HEK293 (cell line): ENCODE results near the gene XYLT2.

Source experiments
- CTCF ChIA-PET: fragments of 350-600 bp; formaldehyde crosslinking; extraction: SDS; loops from one replicate; lab custom pipeline; 2021; ENCODE audit warnings: antibody characterized with exemption; lab: Yijun Ruan, JAX
- POLR2A ChIA-PET: fragments of 300-600 bp; formaldehyde crosslinking; extraction: SDS; loops from one replicate; lab custom pipeline; 2020; ENCODE audit warnings: antibody characterized with exemption, inconsistent platforms; lab: Yijun Ruan, JAX
- H3K27ac ChIP-seq: fragments of 200-500 bp; sonication (Bioruptor generic); 2 replicates; pipeline ENCODE4 v1.5.1; 2014; ENCODE audit warnings: low read depth, low read length, control low read depth, inconsistent platforms; ENCODE audit errors: extremely low read depth
- H3K36me3 ChIP-seq, 2 experiments: fragments of 200-500 bp in 1 of 2; sonication (Bioruptor generic) in 1 of 2; 1 replicate in 1 of 2; 2 replicates in 1 of 2; pipeline ENCODE4 v1.5.1; 2014 to 2017; ENCODE audit warnings: inconsistent platforms in 2 of 2, low read length in 2 of 2; ENCODE audit not compliant: control insufficient read depth in 2 of 2, insufficient read depth in 1 of 2
- H3K4me1 ChIP-seq: fragments of 200-500 bp; sonication (Bioruptor generic); 2 replicates; pipeline ENCODE4 v1.5.1; 2014; ENCODE audit warnings: mild to moderate bottlenecking, low read length, inconsistent platforms; ENCODE audit not compliant: control insufficient read depth, insufficient read depth
- H3K4me3 ChIP-seq: 2 replicates; pipeline ENCODE4 v1.5.1; 2011; ENCODE audit warnings: low read depth, mild to moderate bottlenecking, control low read depth, low read length, moderate library complexity
- H3K9me3 ChIP-seq: fragments of 200-500 bp; sonication (Bioruptor generic); 2 replicates; pipeline ENCODE4 v1.5.1; 2014; ENCODE audit warnings: low read depth, low read length, inconsistent platforms; ENCODE audit not compliant: control insufficient read depth, insufficient read depth
- AEBP2 ChIP-seq: fragments of 450-650 bp; formaldehyde crosslinking; IDR thresholded peaks from 2 replicates; pipeline ENCODE4 v1.5.1; 2016; ENCODE audit warnings: missing biosample characterization, missing genetic modification characterization, borderline replicate concordance
- GLI4 ChIP-seq: fragments of 450-650 bp; formaldehyde crosslinking; IDR thresholded peaks from 2 replicates; pipeline ENCODE4 v1.5.1; 2016; ENCODE audit warnings: missing biosample characterization, missing genetic modification characterization
- GLIS1 ChIP-seq: fragments of 450-650 bp; formaldehyde crosslinking; IDR thresholded peaks from 2 replicates; pipeline ENCODE4 v1.5.1; 2016; ENCODE audit warnings: missing biosample characterization, missing genetic modification characterization
- RBAK ChIP-seq: fragments of 450-650 bp; formaldehyde crosslinking; IDR thresholded peaks from 2 replicates; pipeline ENCODE4 v1.5.1; 2016; ENCODE audit warnings: missing biosample characterization, missing genetic modification characterization
- ZFP37 ChIP-seq: fragments of 450-650 bp; formaldehyde crosslinking; IDR thresholded peaks from 2 replicates; pipeline ENCODE4 v1.5.1; 2016; ENCODE audit warnings: missing biosample characterization, missing genetic modification characterization
- ZFP41 ChIP-seq: fragments of 450-650 bp; formaldehyde crosslinking; IDR thresholded peaks from 2 replicates; pipeline ENCODE4 v1.5.1; 2016; ENCODE audit warnings: missing biosample characterization, missing genetic modification characterization, borderline replicate concordance
- ZFP69B ChIP-seq: fragments of 450-650 bp; formaldehyde crosslinking; IDR thresholded peaks from 2 replicates; pipeline ENCODE4 v1.5.1; 2016; ENCODE audit warnings: missing biosample characterization, missing genetic modification characterization
- ZNF133 ChIP-seq: fragments of 450-650 bp; formaldehyde crosslinking; IDR thresholded peaks from 2 replicates; pipeline ENCODE4 v1.5.1; 2016; ENCODE audit warnings: missing biosample characterization, missing genetic modification characterization
- ZNF175 ChIP-seq: fragments of 450-650 bp; formaldehyde crosslinking; IDR thresholded peaks from 2 replicates; pipeline ENCODE4 v1.5.1; 2016; ENCODE audit warnings: missing biosample characterization, missing genetic modification characterization
- ZNF18 ChIP-seq: fragments of 450-650 bp; formaldehyde crosslinking; IDR thresholded peaks from 2 replicates; pipeline ENCODE4 v1.5.1; 2016; ENCODE audit warnings: missing biosample characterization, missing genetic modification characterization
- ZNF280C ChIP-seq: fragments of 450-650 bp; formaldehyde crosslinking; IDR thresholded peaks from 2 replicates; pipeline ENCODE4 v1.5.1; 2016; ENCODE audit warnings: missing biosample characterization, missing genetic modification characterization
- ZNF350 ChIP-seq: fragments of 450-650 bp; formaldehyde crosslinking; IDR thresholded peaks from 2 replicates; pipeline ENCODE4 v1.5.0; 2017; ENCODE audit warnings: missing biosample characterization, mild to moderate bottlenecking, missing genetic modification characterization
- ZNF398 ChIP-seq: fragments of 450-650 bp; formaldehyde crosslinking; IDR thresholded peaks from 2 replicates; pipeline ENCODE4 v1.5.1; 2017; ENCODE audit warnings: missing biosample characterization, missing genetic modification characterization
- ZNF510 ChIP-seq: fragments of 450-650 bp; formaldehyde crosslinking; IDR thresholded peaks from 2 replicates; pipeline ENCODE4 v1.5.1; 2018; ENCODE audit warnings: mild to moderate bottlenecking, missing genetic modification characterization, missing biosample characterization; ENCODE audit not compliant: insufficient replicate concordance
- ZNF513 ChIP-seq: fragments of 450-650 bp; IDR thresholded peaks from 2 replicates; pipeline ENCODE4 v1.5.1; 2018; ENCODE audit warnings: missing biosample characterization, missing genetic modification characterization
- ZNF561 ChIP-seq: fragments of 450-650 bp; IDR thresholded peaks from 2 replicates; pipeline ENCODE4 v1.5.1; 2018; ENCODE audit warnings: missing biosample characterization, missing genetic modification characterization, borderline replicate concordance
- ZSCAN18 ChIP-seq: fragments of 450-650 bp; formaldehyde crosslinking; IDR thresholded peaks from 2 replicates; pipeline ENCODE4 v1.5.1; 2016; ENCODE audit warnings: missing biosample characterization, missing genetic modification characterization

The XYLT2 gene

GRCh38 chr17:50297407-50297865, 48.5 kb upstream of the XYLT2 start (continued):
- TF ChIP-seq AEBP2 (tag by site-specific recombination) (no peak), ZNF18 (tag by site-specific recombination) (no peak)
- TF ChIP-seq, all 188 proteins: peak for 15

GRCh38 chr17:50298018-50298417, 47.9 kb upstream of the XYLT2 start:
- Histone ChIP-seq H3K27ac (no peak overlapping the region), H3K4me1 (no peaks in the 10 kb centered on the region), H3K4me3 (no peak overlapping the region), H3K36me3 (no peaks in the 10 kb centered on the region), H3K9me3 (no peaks in the 10 kb centered on the region)
- ChIA-PET POLR2A (interaction anchor here (0.9 kb wide), 1 partner anchor 204 kb away, joined by 3 read pairs; no protein-coding TSS in a partner anchor), CTCF (interaction anchor here (0.6 to 14.8 kb wide), 35 partner anchors 8 to 236 kb away, joined by 3 to 308 read pairs (median 6); partner anchors contain the start of genes COL1A1, PDK2, SGCA and TMEM92)
- no peak for TF ChIP-seq ZSCAN18 (tag by site-specific recombination)
- no peak for TF ChIP-seq ZNF18 (tag by site-specific recombination)
- no peak for TF ChIP-seq ZNF350 (tag by site-specific recombination)
- TF ChIP-seq ZNF561 (tag by site-specific recombination), result no peak
- no peak for TF ChIP-seq ZNF510
- no peak for TF ChIP-seq ZNF513 (tag by site-specific recombination)
- TF ChIP-seq ZFP37 (tag by site-specific recombination), result no peak
- no peak for TF ChIP-seq ZNF280C (tag by site-specific recombination)
- no peak for TF ChIP-seq ZNF133 (tag by site-specific recombination)
- no peak for TF ChIP-seq ZFP41
- no peak for TF ChIP-seq GLI4 (tag by site-specific recombination)
- TF ChIP-seq RBAK (tag by site-specific recombination), result no peak
- no peak for TF ChIP-seq GLIS1 (tag by site-specific recombination)
- TF ChIP-seq ZFP69B, result no peak
- no peak for TF ChIP-seq ZNF175 (tag by site-specific recombination)
- no peak for TF ChIP-seq ZNF398 (tag by site-specific recombination)
